ENCODE results near the gene CHAC1.
"Not testable (repeated sequence)": the region's sequence is repeated elsewhere in the genome, so short reads cannot be mapped to it uniquely, and the experiment has no call there.

Gene CHAC1

GRCh38 chr15:40951764-40952163 lies 1.5 kb upstream of the CHAC1 start:
- no peaks in the 10 kb centered on the region for H3K9me3 ChIP-seq (ENCODE audit: control insufficient read depth, insufficient read depth, low read length)
- peaks cover 22% of the 10 kb centered on the region for H3K4me1 ChIP-seq (ENCODE audit: control insufficient read depth, low read length)
- no peak overlapping the region for H3K27ac ChIP-seq (ENCODE audit: low read depth, low read length)
- no peaks in the 10 kb centered on the region for H3K9me2 ChIP-seq (replicated peaks; ENCODE audit: control insufficient read depth, low read length)
- peak overlapping the region; percentile 95 for H3K4me2 ChIP-seq (ENCODE audit: low read length)
- peak overlapping the region; percentile 89; the same call in 1 of the 2 replicates for H3K4me3 ChIP-seq (ENCODE audit: low read length)
- no peaks in the 10 kb centered on the region for H4K20me1 ChIP-seq (ENCODE audit: control insufficient read depth, insufficient read depth, low read depth, low read length)
- no peaks in the 10 kb centered on the region for H3K36me3 ChIP-seq (ENCODE audit: control insufficient read depth, low read length)
- no peak for TF ChIP-seq EZH2phosphoT487 (IDR thresholded peaks at IDR 0.05; ENCODE audit: borderline replicate concordance, low read length)
- no peak for TF ChIP-seq CTCF (IDR thresholded peaks at IDR 0.05; ENCODE audit: low read depth, low read length, poor library complexity, severe bottlenecking)
- H3K79me2 ChIP-seq (ENCODE audit: control insufficient read depth, low read length): no peaks in the 10 kb centered on the region
- no peaks in the 10 kb centered on the region for H3F3A ChIP-seq (ENCODE audit: control insufficient read depth, insufficient read depth)
- peaks cover 5% of the 10 kb centered on the region; the same call in 1 of the 2 replicates for H3K27me3 ChIP-seq (ENCODE audit: control insufficient read depth, low read length)

GRCh38 chr15:40952301-40952900 lies 870 bp upstream of the CHAC1 start:
- no peaks in the 10 kb centered on the region for H3K9me3 ChIP-seq (ENCODE audit: control insufficient read depth, insufficient read depth, low read length)
- H3F3A ChIP-seq (ENCODE audit: control insufficient read depth, insufficient read depth): no peaks in the 10 kb centered on the region
- no peaks in the 10 kb centered on the region for H4K20me1 ChIP-seq (ENCODE audit: control insufficient read depth, insufficient read depth, low read depth, low read length)
- peak overlapping the region; percentile 89 for H3K4me3 ChIP-seq (ENCODE audit: low read length)
- peak overlapping the region; percentile 95 for H3K4me2 ChIP-seq (ENCODE audit: low read length)
- peaks cover 22% of the 10 kb centered on the region for H3K4me1 ChIP-seq (ENCODE audit: control insufficient read depth, low read length)
- H3K27ac ChIP-seq (ENCODE audit: low read depth, low read length): peak overlapping the region; percentile 35; the same call in 1 of the 2 replicates
- H3K79me2 ChIP-seq (ENCODE audit: control insufficient read depth, low read length): no peaks in the 10 kb centered on the region
- H3K36me3 ChIP-seq (ENCODE audit: control insufficient read depth, low read length): no peaks in the 10 kb centered on the region
- TF ChIP-seq EZH2phosphoT487 (IDR thresholded peaks at IDR 0.05; ENCODE audit: borderline replicate concordance, low read length) (no peak), CTCF (IDR thresholded peaks at IDR 0.05; ENCODE audit: low read depth, low read length, poor library complexity, severe bottlenecking) (no peak)
- H3K9me2 ChIP-seq (replicated peaks; ENCODE audit: control insufficient read depth, low read length): no peaks in the 10 kb centered on the region
- peaks cover 5% of the 10 kb centered on the region; the same call in 1 of the 2 replicates for H3K27me3 ChIP-seq (ENCODE audit: control insufficient read depth, low read length)

- peak overlapping the region; percentile 89 for H3K4me3 ChIP-seq (ENCODE audit: low read length)
- H3K4me2 ChIP-seq (ENCODE audit: low read length): peak overlapping the region; percentile 95
- H3K79me2 ChIP-seq (ENCODE audit: control insufficient read depth, low read length): no peaks in the 10 kb centered on the region
- TF ChIP-seq CTCF (IDR thresholded peaks at IDR 0.05; ENCODE audit: low read depth, low read length, poor library complexity, severe bottlenecking) (no peak), EZH2phosphoT487 (IDR thresholded peaks at IDR 0.05; ENCODE audit: borderline replicate concordance, low read length) (no peak)
- H3K36me3 ChIP-seq (ENCODE audit: control insufficient read depth, low read length): no peaks in the 10 kb centered on the region
- no peaks in the 10 kb centered on the region for H3K9me3 ChIP-seq (ENCODE audit: control insufficient read depth, insufficient read depth, low read length)
- H3K27me3 ChIP-seq (ENCODE audit: control insufficient read depth, low read length): no peaks in the 10 kb centered on the region
- no peaks in the 10 kb centered on the region for H3F3A ChIP-seq (ENCODE audit: control insufficient read depth, insufficient read depth)
- no peaks in the 10 kb centered on the region for H4K20me1 ChIP-seq (ENCODE audit: control insufficient read depth, insufficient read depth, low read depth, low read length)
- no peaks in the 10 kb centered on the region for H3K9me2 ChIP-seq (replicated peaks; ENCODE audit: control insufficient read depth, low read length)
- no peak overlapping the region for H3K27ac ChIP-seq (ENCODE audit: low read depth, low read length)
- H3K4me1 ChIP-seq (ENCODE audit: control insufficient read depth, low read length): peaks cover 22% of the 10 kb centered on the region
Measured at GRCh38 chr15:40953713-40954074, 423 bp downstream of the CHAC1 start.

DNA sequence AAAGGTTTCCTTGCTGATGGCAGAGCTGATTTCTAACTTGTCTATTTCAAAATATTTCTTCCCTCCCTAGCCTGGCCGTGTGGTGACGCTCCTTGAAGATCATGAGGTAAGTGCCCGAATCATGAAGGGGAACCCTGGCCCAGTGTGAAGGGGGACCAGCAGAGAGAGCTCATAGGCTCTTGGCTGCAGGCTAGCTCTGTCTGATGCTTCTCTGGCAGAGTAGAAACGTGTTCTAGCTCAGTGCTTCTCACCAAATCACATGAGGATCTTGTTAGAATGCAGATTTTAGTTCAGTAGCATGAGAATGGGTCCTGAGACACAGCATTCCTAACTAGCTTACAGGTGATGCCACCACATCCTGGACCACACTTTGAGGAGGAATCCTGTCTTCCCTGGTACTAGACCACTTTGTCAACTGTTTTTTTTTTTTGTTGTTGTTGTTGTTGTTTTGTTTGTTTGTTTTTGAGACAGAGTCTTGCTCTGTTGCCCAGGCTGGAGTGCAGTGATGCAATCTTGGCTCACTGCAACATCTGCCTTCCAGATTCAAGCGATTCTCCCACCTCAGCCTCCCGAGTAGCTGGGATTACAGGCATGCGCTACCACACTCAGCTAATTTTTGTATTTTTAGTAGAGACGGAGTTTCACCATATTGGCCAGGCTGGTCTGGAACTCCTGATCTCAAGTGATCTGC lies 1.0 kb downstream of the CHAC1 start:
- H4K20me1 ChIP-seq (ENCODE audit: control insufficient read depth, insufficient read depth, low read depth, low read length); H3K27ac ChIP-seq (ENCODE audit: low read depth, low read length); H3K9me3 ChIP-seq (ENCODE audit: control insufficient read depth, insufficient read depth, low read length); H3K79me2 ChIP-seq (ENCODE audit: control insufficient read depth, low read length); H3K9me2 ChIP-seq (replicated peaks; ENCODE audit: control insufficient read depth, low read length); H3F3A ChIP-seq (ENCODE audit: control insufficient read depth, insufficient read depth); H3K36me3 ChIP-seq (ENCODE audit: control insufficient read depth, low read length); H3K27me3 ChIP-seq (ENCODE audit: control insufficient read depth, low read length): not testable (repeated sequence)
- Histone ChIP-seq H3K4me3 (ENCODE audit: low read length) (peak overlapping the region; percentile 89), H3K4me2 (ENCODE audit: low read length) (peak overlapping the region; percentile 95), H3K4me1 (ENCODE audit: control insufficient read depth, low read length) (peaks cover 22% of the 10 kb centered on the region)

All from DOHH2 (cell line).